Measurements from ENCODE around the gene UMAD1.

The UMAD1 gene

DNA sequence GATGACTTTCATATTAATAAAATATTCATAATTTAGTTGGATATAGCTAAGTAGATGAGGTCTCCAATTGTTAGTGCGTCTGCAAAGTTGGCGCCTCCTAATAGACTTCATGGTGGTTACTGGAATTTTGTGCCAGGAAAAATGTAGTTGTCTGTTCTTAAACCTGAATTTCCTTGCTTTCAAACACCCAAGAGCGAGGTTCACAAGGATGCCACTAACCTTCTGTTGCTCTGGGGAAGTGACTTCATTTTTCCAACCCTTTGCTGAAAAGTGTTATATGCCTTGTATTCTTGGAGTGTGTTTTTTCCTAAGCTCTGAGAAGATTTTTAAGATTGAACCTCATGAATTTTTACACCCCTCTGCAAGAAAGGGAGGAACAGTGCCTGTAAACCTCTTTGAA, 229.1 kb downstream of the UMAD1 start:
- H3K4me1 Mint-ChIP-seq, result peaks cover 2% of the 10 kb centered on the region
- ATAC-seq (no peak), DNase-seq (no peak)
- H3K27me3 Mint-ChIP-seq, result no peaks in the 10 kb centered on the region
- H3K36me3 Mint-ChIP-seq (ENCODE audit: low read depth), result peaks cover 12% of the 10 kb centered on the region
- H3K27ac Mint-ChIP-seq, result no peak overlapping the region
- H3K4me3 Mint-ChIP-seq, result no peak overlapping the region
- peaks cover 10% of the 10 kb centered on the region for H3K9me3 Mint-ChIP-seq

DNA sequence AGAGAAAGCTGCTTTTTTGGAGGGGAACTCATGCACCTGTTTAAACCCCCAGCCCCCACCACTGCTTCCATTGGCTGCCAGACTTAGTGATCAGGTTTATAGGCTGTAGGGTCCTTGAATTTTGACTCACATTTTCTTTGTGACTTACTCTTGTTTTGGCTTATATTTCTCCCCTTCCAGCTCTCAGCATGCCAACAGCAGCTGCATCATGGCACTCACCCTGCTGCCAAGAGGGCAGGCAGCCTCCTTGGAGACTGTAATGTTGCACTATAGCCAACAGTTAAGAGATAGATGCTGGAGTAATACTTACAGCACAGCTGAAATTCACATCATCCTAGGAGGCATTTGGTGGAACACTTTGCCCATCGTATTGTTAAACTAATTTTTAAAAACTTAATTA, 230.0 kb downstream of the UMAD1 start:
- no peak overlapping the region for H3K27ac Mint-ChIP-seq
- H3K9me3 Mint-ChIP-seq, result peaks cover 10% of the 10 kb centered on the region
- no peaks in the 10 kb centered on the region for H3K27me3 Mint-ChIP-seq
- DNase-seq (no peak), ATAC-seq (no peak)
- no peak overlapping the region for H3K4me3 Mint-ChIP-seq
- H3K4me1 Mint-ChIP-seq, result peaks cover 2% of the 10 kb centered on the region
- H3K36me3 Mint-ChIP-seq (ENCODE audit: low read depth), result peaks cover 12% of the 10 kb centered on the region

DNA sequence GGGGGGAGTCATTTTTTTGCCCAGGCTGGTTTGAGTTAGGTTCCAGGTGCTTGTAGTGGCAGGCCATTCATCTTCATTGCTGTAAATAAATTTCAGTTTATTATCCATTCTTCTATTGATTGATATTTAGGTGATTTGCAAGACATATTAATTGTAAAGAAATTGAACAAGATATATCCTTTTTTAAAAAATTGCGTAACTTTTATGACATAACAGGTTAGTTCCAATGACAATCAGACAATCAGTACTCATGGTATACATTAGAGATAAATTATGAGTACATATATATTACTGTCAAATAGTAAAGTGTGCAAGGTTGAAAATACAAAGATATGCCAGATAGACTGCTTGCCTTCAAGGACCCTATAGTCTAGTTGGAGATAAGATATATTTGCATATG, 235.9 kb downstream of the UMAD1 start:
- H3K27me3 Mint-ChIP-seq, result no peaks in the 10 kb centered on the region
- no peak overlapping the region for H3K4me3 Mint-ChIP-seq
- peaks cover 14% of the 10 kb centered on the region for H3K36me3 Mint-ChIP-seq (ENCODE audit: low read depth)
- H3K9me3 Mint-ChIP-seq, result peaks cover 10% of the 10 kb centered on the region
- no peak overlapping the region for H3K27ac Mint-ChIP-seq
- no peaks in the 10 kb centered on the region for H3K4me1 Mint-ChIP-seq
- DNase-seq (no peak), ATAC-seq (no peak)

DNA sequence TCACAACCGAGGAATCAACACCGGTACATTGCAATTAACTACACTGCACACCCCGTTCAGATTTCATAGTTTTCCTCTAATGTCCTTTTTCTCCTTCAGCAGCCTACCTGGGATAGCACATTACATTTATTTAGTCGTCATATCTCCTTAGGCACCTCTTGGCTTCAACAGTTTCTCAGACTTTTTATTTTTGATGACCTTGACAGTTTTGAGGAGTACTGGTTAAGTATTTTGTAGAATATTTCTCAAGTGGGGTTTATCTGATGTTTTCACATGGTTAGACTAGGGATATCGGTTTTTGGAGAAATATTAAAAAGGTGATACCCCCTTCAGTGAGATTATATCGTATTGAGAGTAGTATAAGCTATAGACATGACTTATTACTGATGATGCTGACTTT, 241.0 kb downstream of the UMAD1 start:
- DNase-seq, result no peak
- no peak for ATAC-seq
- H3K27ac Mint-ChIP-seq, result no peak overlapping the region
- H3K4me3 Mint-ChIP-seq, result no peak overlapping the region
- no peaks in the 10 kb centered on the region for H3K4me1 Mint-ChIP-seq
- no peaks in the 10 kb centered on the region for H3K27me3 Mint-ChIP-seq
- H3K36me3 Mint-ChIP-seq (ENCODE audit: low read depth), result no peaks in the 10 kb centered on the region
- H3K9me3 Mint-ChIP-seq, result no peaks in the 10 kb centered on the region

DNA sequence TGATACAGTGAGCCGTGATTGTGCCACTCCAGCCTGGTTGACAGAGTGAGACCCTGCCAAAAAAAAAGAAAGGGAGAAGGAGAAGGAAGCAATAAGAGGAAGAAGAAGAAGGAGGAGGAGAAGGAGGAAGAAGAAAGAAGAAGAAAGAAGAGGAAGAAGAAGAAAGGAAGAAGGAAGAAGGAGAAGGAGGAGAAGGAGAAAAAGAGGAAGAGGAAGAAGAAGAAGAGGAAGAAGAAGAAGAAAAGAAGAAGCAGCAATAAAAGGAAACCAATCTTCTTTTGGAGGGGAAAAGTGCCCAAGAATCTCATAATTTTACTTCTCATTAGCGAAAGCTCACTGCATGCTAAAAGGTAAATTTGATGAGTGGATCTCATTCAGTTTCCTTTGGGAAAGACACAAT, 242.3 kb downstream of the UMAD1 start:
- Mint-ChIP-seq H3K36me3 (ENCODE audit: low read depth) (no peaks in the 10 kb centered on the region), H3K4me1 (no peaks in the 10 kb centered on the region), H3K27ac (no peak overlapping the region), H3K9me3 (no peaks in the 10 kb centered on the region), H3K4me3 (no peak overlapping the region), H3K27me3 (no peaks in the 10 kb centered on the region)
- ATAC-seq (no peak), DNase-seq (no peak)

DNA sequence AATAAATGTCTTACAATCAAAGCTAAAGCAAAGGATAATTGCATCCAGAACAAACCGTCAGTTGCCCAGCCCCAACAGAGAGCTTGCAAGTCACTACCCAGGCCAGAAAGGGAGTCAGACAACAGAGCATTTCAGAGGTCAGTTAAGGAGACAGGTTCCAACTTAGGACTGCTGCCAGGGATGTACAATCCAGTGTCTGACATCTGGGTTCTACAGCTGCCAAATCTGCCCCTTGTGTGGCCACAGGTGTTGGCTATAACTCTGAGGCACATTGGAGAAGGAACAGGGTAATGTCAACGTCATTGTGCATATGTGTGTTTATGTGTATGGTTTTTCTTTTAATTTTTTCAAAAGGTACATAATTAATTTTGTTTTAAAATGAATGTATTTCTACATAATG, 242.8 kb downstream of the UMAD1 start:
- ATAC-seq (no peak), DNase-seq (no peak)
- Mint-ChIP-seq H3K4me3 (no peak overlapping the region), H3K4me1 (no peaks in the 10 kb centered on the region), H3K36me3 (ENCODE audit: low read depth) (no peaks in the 10 kb centered on the region), H3K27me3 (no peaks in the 10 kb centered on the region), H3K9me3 (no peaks in the 10 kb centered on the region), H3K27ac (no peak overlapping the region)

DNA sequence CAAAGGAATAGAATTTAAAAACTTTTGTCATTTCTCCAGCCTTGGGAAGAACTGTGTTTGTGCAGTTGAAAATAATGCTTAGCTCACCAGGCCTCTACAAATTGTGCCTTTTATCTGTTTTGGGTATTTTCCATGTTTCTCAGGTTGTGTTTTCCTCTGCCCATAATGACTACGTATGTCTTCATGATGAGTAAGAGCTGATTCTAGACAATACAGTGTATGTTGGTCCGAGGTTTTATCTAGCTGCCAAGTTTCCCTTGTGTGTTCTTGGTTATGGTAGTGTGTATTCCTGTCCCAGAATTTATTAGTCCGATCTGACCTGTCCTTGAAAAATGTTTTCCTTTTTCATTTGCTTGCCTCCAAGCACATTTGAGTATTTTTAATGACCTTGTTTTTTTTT, 244.3 kb downstream of the UMAD1 start:
- Mint-ChIP-seq H3K4me1 (no peaks in the 10 kb centered on the region), H3K27ac (no peak overlapping the region), H3K4me3 (no peak overlapping the region), H3K27me3 (no peaks in the 10 kb centered on the region), H3K9me3 (no peaks in the 10 kb centered on the region), H3K36me3 (ENCODE audit: low read depth) (peaks cover 4% of the 10 kb centered on the region)
- no peak for ATAC-seq
- DNase-seq, result no peak

DNA sequence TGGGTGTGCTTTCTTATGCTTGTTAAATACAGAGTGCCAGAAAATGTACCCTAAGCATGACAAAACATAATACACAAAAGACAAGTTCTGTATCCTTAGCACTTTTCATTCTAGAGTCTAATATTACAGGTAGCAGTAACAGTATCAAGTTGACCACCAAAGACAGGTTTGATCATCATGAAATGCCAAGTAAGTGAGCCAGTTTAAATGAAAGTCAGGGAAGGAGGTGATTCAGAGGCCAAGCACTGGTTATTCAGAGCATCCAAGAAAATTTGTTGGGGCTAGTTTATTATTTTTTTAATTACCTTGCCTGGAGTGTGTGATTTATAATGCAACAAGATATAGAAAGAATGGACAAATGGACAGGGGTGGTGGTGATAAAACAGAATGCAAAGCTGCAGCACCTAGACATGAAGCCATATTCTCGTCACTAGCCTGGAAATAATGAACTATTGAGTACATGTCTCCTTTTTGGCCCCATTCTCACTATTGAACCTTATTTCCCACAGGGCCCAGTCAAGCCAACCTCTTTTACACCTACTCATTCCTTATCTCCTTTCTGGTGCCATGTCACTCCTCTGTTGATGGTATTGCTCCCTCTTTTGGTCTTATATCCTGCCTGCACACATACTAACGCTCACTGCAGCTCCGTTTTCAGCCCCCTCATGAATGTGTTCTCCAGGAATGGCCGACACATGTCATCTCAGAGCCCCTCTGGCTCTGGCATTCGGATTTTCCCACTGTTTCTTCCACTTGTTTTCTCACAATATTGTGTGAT, 249.4 kb downstream of the UMAD1 start:
- Mint-ChIP-seq H3K4me1 (no peaks in the 10 kb centered on the region), H3K27me3 (no peaks in the 10 kb centered on the region), H3K9me3 (no peaks in the 10 kb centered on the region), H3K36me3 (ENCODE audit: low read depth) (peaks cover 11% of the 10 kb centered on the region), H3K4me3 (no peak overlapping the region), H3K27ac (no peak overlapping the region)
- DNase-seq (no peak), ATAC-seq (no peak)

DNA sequence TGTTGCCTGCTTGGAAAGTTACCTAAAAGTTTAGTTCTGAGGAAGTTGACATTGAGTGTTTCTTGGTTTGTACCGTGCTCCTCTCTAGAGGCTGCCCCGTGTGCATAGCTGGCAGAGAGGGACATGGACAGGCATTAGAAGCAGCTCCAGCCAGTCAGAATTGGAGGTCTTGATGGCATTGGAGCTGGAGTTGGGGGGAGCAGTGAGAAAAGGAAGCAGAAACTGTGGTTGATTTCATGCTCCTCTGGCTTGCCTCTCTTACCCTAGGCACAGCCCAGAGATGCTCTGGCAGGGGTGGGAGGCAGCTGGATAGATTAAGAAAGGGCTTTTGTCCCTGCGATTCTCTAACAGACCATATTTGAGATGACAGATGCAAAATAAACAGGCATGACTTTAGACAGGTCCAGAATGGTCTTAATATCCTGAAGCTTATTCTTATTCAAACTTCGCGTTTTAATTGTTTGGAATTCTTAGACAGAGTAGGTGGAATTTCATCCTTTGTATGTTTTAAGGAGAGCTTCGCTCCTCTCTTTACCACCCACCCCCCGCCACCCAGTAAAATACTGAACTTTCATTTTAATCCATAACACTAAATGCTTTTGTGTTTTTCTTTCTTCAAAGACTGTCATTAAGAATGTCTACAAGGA, 254.6 kb downstream of the UMAD1 start:
- Mint-ChIP-seq H3K4me1 (no peaks in the 10 kb centered on the region), H3K36me3 (ENCODE audit: low read depth) (peaks cover 10% of the 10 kb centered on the region), H3K27me3 (no peaks in the 10 kb centered on the region), H3K9me3 (no peaks in the 10 kb centered on the region), H3K27ac (no peak overlapping the region), H3K4me3 (no peak overlapping the region)
- ATAC-seq (no peak), DNase-seq (no peak)

DNA sequence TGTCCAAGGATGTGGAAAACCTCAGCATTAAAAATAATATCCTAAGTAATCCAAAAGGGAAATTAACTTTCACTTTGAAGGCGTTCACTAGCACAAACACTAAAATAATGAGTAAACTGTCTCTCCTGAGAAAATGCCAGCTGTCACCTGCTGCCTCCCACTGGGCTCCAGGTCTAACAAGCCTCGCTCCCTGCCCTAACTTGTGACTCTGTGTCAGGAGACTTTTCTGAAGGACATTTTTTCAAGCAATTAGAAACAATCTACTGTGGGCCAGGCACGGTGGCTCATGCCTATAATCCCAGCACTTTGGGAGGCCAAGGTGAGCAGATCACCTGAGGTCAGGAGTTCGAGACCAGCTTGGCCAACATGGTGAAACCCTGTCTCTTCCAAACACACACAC, 255.2 kb downstream of the UMAD1 start:
- no peak for DNase-seq
- Mint-ChIP-seq H3K4me1 (no peaks in the 10 kb centered on the region), H3K27me3 (no peaks in the 10 kb centered on the region), H3K9me3 (no peaks in the 10 kb centered on the region), H3K36me3 (ENCODE audit: low read depth) (peaks cover 6% of the 10 kb centered on the region), H3K27ac (no peak overlapping the region), H3K4me3 (no peak overlapping the region)
- ATAC-seq, result no peak

DNA sequence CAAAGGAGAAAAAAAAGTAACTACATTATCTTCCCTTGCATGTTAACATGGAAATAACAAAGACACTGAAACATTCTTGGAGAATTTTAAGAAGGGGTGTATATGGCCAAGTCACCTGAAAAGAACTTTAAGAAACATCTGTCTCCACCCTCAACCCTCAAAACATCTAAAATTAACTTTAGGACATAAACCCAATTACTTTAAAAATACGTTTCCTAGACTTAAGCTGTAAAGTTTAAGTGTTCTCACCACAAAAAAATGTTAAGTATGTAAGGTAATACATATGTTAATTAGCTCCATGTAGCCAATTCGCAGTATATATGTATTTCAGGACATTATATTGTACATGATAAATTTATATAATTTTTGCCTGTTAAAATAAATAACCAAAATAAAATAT, 257.0 kb downstream of the UMAD1 start:
- H3K27me3 Mint-ChIP-seq, result no peaks in the 10 kb centered on the region
- H3K4me3 Mint-ChIP-seq, result no peak overlapping the region
- H3K27ac Mint-ChIP-seq, result no peak overlapping the region
- no peaks in the 10 kb centered on the region for H3K9me3 Mint-ChIP-seq
- no peak for ATAC-seq
- peaks cover 4% of the 10 kb centered on the region for H3K36me3 Mint-ChIP-seq (ENCODE audit: low read depth)
- DNase-seq, result no peak
- no peaks in the 10 kb centered on the region for H3K4me1 Mint-ChIP-seq

DNA sequence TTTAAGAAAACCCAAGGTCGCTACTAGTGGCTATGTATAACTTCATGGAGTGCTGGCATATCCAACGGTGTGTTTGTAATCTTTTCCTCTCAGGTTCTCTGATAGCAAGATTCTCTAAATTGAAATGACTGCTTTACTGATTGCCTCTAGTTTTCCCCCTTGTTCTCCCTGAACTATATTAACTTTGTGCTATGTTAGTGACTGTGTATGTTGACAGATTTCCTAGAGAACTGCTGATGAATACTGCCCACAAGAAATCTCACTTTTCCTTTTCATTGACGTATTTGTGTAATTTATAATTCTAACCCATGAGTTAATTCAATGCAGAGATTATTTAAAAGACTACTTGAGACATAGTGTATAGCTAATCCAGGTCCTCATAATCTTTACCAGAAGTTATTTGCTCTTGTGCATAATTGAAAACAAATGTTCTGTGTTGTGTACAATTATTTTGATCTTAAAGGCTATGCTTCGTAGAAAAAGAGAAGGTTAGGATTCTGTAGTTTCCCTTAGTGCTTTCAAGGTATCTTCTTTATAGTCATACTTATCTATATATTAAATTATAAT, 257.5 kb downstream of the UMAD1 start:
- DNase-seq (no peak), ATAC-seq (no peak)
- Mint-ChIP-seq H3K27me3 (no peaks in the 10 kb centered on the region), H3K4me1 (no peaks in the 10 kb centered on the region), H3K36me3 (ENCODE audit: low read depth) (peaks cover 4% of the 10 kb centered on the region), H3K4me3 (no peak overlapping the region), H3K9me3 (no peaks in the 10 kb centered on the region), H3K27ac (no peak overlapping the region)

DNA sequence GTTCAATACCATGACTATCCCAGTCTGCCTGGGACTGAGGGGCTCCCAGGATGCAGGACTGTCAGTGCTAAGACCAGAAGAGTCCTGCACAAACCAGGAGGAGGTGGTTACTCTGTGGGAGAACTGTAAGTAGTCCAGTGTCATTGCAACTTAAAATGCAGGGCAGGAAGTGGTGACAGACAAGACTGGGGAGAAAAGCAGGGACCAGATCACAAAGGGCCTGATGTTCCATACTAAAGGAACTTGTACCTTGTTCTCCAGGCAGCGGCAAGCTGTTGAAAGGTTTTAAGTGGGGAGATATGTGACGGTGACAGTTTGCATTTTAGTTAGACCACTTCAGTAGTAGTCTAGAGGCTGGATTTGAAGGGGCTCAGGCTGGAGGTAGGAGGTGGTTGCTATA, 262.3 kb downstream of the UMAD1 start:
- H3K9me3 Mint-ChIP-seq, result peaks cover 7% of the 10 kb centered on the region
- no peak overlapping the region for H3K27ac Mint-ChIP-seq
- no peak overlapping the region for H3K4me3 Mint-ChIP-seq
- ATAC-seq, result no peak
- peaks cover 2% of the 10 kb centered on the region for H3K4me1 Mint-ChIP-seq
- no peaks in the 10 kb centered on the region for H3K27me3 Mint-ChIP-seq
- H3K36me3 Mint-ChIP-seq (ENCODE audit: low read depth), result peaks cover 6% of the 10 kb centered on the region
- DNase-seq, result no peak

DNA sequence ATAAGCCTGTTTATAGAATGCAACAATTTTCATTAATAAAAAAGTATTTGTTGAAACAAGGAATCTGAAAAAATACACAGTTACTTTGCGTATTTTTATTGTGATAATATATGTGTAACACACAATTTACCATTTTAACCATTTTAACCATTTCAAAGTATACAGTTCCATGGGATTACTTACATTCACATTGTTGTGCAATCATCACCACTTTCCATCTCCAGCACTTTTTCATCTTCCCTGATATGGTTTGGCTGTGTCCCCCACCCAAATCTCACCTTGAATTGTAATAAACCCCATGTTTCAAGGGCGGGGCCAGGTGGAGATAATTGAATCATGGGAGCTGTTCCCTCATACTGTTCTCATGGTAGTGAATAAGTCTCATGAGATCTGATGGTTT, 266.8 kb downstream of the UMAD1 start:
- peaks cover 2% of the 10 kb centered on the region for H3K4me1 Mint-ChIP-seq
- H3K36me3 Mint-ChIP-seq (ENCODE audit: low read depth), result peaks cover 5% of the 10 kb centered on the region
- no peak overlapping the region for H3K27ac Mint-ChIP-seq
- ATAC-seq (no peak), DNase-seq (no peak)
- peaks cover 7% of the 10 kb centered on the region for H3K9me3 Mint-ChIP-seq
- H3K4me3 Mint-ChIP-seq, result no peak overlapping the region
- H3K27me3 Mint-ChIP-seq, result no peaks in the 10 kb centered on the region

DNA sequence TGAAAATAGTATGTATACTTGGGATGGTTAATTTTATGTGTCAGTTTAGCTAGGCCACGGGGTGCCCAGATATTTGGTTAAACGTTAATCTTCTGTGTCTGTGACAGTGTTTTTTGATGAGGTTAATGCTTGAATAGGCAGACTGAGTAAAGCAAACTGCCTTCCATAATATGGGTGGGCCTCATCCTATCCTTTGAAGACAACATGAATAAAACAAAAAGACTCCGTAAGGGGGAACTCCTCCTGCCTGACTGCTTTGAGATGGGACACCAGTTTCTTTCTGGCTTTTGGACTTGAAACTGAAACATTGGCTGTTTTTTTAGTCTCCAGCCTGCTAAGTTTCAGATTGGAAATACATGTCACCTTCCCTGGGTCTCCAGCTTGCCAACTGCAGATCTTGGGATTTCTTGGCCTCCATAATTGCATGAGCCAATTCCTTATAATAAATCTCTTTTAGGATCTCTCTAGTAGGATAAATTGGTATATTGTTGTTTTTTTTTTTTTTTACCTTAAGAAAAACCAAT, 268.1 kb downstream of the UMAD1 start:
- ATAC-seq (no peak), DNase-seq (no peak)
- Mint-ChIP-seq H3K36me3 (ENCODE audit: low read depth) (peaks cover 5% of the 10 kb centered on the region), H3K4me1 (peaks cover 2% of the 10 kb centered on the region), H3K27me3 (no peaks in the 10 kb centered on the region), H3K9me3 (peaks cover 7% of the 10 kb centered on the region), H3K4me3 (no peak overlapping the region), H3K27ac (no peak overlapping the region)
